GM21576 (cell line): ENCODE results near the gene CCL16.
"Not testable (repeated sequence)": the region's sequence is repeated elsewhere in the genome, so short reads cannot be mapped to it uniquely, and the experiment has no call there.

Experiments used
- ATAC-seq: cut with Tn5 transposase; IDR thresholded peaks from one replicate; pipeline ENCODE4 v1.9.1; 2021; ENCODE audit warnings: mild to moderate bottlenecking, moderate library complexity; ENCODE audit not compliant: unreplicated experiment

The CCL16 gene

DNA sequence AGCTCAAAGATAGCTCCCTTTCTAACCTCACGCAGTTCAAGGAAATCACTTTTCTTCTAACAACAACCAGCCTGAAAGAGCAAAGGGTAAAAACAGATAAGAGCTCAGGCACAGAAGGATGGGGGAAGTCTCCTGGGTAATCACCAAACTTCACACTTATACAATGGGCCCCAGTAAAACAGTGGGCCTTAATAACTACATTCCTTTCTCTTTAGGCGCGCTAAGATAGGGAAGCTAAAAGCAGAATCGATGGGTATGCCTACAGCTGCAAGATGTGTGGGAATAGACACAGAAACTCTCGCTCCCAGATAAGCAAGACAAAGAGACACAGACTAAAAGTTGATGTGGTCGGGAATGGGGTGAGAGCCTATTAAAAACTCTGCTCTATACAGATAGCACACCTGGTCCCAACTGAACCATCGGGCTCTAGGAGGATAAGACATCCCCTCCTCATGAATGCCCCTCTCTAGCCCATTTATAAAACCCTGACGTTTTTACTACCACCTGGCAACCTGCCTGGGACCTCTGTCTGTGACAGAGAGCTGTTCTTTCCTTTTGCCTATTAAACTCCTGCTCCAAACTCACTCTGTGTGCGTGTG is 38.6 kb downstream of the CCL16 start:
- no peak for ATAC-seq

DNA sequence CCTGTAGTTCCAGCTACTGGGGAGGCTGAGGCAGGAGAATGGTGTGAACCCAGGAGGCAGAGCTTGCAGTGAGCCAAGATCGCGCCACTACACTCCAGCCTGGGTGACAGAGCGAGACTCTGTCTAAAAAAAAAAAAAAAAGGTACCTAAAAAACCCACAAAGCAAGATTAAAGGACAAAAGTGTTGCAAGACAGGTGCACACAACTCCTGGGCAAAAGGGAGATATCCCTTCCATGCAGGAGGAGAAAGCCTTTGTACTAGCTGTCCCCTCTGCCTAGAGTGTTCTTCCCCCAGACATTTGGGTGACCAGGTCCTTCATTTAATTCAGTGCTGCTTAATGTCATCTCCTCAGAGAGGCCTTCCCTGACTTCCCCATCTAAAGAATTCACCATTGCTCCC is 42.8 kb downstream of the CCL16 start:
- not testable (repeated sequence) for ATAC-seq

DNA sequence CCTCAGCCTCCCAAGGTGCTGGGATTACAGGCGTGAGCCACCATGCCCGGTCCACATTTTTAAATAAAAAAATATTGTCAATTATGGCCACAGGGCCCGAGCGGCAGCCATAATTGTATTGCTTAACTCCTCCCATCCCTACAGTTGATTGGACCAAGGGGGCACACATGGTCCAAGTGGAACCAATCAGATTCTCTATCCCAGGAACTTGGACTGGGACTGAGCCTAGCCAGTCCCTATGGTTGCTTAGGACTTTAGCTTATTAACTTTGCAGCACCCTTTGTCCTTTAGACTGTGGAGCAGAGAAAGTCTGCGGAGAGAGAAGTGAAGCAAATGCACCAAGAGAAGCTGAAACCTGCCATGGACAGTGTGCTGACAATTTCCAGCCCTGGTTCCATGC is 45.2 kb downstream of the CCL16 start:
- ATAC-seq: no peak

DNA sequence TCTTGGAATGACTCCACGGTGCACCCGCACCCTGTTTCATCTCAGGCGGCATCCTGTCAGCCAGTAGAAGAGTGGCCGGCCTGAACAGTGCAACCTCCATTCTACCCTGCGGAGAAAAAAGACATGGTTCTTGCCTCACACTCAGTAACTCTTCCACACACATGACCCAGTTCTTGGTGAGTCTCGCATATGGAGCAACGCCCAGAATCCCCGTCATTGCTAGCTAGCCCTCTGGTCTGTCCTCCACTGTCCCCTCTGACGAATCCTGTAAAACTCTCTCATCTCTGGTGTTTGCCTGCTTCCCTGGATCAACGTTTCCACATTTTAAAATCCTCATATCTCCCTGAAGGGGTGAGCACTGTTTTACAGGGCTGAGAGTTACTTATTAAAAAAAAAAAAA is 46.5 kb downstream of the CCL16 start:
- ATAC-seq: no peak

DNA sequence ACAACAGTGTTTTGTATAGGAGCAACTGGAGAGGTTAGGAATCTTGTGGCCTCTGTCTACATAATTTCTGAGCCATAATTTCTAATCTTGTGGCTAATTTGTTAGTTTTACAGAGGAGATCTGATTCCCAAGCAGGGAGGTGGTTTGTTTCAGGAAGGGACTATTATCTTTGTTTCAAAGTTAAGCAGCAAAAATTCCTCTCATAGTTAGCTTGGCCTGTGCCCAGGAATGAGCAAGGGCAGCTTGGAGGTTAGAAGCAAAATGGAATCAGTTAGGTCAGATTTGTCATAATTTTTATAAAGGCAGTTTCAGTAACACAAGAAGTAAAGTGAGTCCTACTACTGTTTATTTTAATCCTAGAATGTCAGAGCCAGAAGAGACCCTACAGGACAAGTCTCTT is 48.7 kb downstream of the CCL16 start:
- no peak for ATAC-seq

DNA sequence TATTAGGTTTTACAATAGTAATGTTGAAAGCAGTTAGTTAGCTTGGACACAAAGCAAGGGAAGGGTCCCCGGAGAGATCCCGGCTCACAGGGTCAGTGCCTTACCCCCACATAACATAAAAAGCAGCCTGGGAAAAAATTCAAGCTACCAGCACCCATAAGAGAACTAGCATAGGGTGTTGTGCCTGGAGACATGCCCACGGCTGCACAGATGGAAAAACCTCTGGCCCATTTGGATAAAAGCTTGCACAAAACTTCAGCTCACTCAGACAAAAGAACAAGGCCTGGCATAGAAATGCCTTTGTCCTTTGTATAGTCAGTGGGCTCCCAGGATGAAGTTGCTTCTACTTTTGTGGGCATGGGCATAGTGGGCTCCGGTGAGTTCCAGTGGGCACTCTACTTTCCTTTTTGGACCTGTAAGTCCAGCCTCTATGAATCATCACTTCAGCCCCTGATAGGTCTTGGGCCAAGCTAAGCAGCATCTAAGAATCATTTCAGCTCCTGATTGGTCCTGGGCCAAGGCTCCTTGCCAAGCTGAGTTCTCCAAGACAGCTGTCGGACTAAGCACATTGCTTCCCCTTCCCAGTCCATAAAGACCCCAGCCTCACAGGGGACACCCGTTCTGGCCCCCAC is 49.4 kb downstream of the CCL16 start:
- no peak for ATAC-seq

DNA sequence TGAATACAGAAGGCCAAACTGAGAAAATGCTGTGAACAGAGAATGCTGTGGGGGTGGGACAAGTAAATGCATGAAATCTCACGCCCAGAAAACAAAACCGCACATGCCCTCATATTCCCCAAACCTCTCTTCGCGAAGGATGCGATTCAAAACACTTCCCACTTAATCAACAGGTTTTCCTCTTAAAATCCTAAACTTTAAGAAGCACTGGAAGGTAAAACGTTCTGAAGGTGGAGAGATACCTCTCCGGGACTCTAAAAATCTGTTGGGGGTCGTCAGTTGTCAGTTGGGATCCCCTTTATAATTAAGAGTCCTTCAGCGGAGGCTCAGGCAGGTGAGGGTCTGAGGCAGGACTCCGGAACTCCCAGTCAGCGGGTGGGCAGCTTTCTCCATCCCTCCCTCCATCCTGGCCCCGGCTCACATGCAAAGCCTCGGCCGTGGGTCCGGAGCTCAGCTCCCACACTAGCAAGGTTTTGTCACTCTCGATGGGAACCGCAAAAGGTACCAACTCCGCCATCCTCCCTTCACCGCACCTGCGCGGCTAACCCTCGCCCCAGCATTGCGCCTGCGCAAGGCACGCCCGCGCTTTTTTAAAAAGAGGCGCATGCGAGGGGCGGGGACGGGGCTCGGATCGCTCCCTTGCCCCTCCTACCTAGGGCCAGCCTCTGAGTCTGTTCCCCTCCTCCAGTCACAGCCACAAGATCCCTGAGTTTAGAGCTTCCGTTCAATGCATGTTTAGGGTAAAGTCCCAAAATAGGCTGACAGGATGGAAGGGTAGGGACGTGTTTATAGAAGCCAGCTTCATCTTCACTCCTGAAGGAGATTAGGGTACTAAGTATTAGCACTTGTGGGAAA is 50.9 kb downstream of the CCL16 start, which contains the start of gene RDM1:
RDM1 (minus strand) TSS at position 563 of the 855 bp plus-strand sequence; CDS start at position 517, 46 bp downstream.
- ATAC-seq: peak; percentile 64

DNA sequence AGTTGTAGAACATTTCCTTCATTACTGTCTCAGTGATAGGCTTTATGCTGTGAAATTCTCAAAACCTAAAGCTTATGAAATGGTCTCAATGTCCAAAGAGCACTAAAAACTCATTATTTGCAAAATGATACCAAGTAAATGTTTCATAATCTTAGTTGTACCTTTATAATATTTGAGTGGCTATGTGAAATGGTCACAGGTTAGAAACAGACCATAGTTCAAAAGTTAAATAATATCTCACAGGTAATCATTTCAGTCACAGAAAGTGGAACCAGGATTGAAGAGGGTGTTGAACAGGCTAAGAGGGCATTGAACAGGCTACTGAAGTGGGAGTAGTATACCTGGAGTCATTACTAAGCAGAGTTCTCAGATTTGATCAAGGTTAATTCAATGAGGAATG is 53.6 kb downstream of the CCL16 start:
- ATAC-seq: no peak
